ENCODE results near the gene ZNF536.

Gene ZNF536

GRCh38 chr19:30402436-30403202 lies 30.4 kb downstream of the ZNF536 start:
- DNase-seq (ENCODE audit: low spot score), result no peak
- TF ChIP-seq CTCF (IDR thresholded peaks at IDR 0.05; ENCODE audit: extremely low read depth, missing control alignments), result no peak

- DNase-seq (ENCODE audit: low spot score), result no peak
- no peak for TF ChIP-seq CTCF (IDR thresholded peaks at IDR 0.05; ENCODE audit: extremely low read depth, missing control alignments)
Observed at GRCh38 chr19:30403203-30403985, 31.2 kb downstream of the ZNF536 start.

- peak; percentile 25 for TF ChIP-seq CTCF (IDR thresholded peaks at IDR 0.05; ENCODE audit: extremely low read depth, missing control alignments)
- DNase-seq (ENCODE audit: low spot score), result peak; percentile 38
Observed at GRCh38 chr19:30406220-30407067, 34.3 kb downstream of the ZNF536 start.

- no peak for DNase-seq (ENCODE audit: low spot score)
- no peak for TF ChIP-seq CTCF (IDR thresholded peaks at IDR 0.05; ENCODE audit: extremely low read depth, missing control alignments)
Observed at GRCh38 chr19:30407068-30407709, 35.0 kb downstream of the ZNF536 start.

GRCh38 chr19:30408734-30409301 lies 36.6 kb downstream of the ZNF536 start:
- DNase-seq (ENCODE audit: low spot score), result no peak
- no peak for TF ChIP-seq CTCF (IDR thresholded peaks at IDR 0.05; ENCODE audit: extremely low read depth, missing control alignments)

GRCh38 chr19:30411714-30412113 lies 39.5 kb downstream of the ZNF536 start:
- TF ChIP-seq CTCF (IDR thresholded peaks at IDR 0.05; ENCODE audit: extremely low read depth, missing control alignments), result no peak
- DNase-seq (ENCODE audit: low spot score), result no peak

Measured in GM20000 (cell line).